ENCODE measurements around the gene XRRA1. TPM values are rescaled to one million over a fixed set of nuclear protein-coding genes. Genes with fewer than 3 reads are reported as not detected.

Gene XRRA1
- total and polyA plus RNA-seq, 2 of the 13 experiments (the other 11 are each of a cell fraction or from before 2014, with no cell fraction given), result 7.6 to 10.5 TPM

- TF ChIP-seq ZXDC (CRISPR knock-in tag; IDR thresholded peaks at IDR 0.05), result 0 out of 2 replicates have a peak, but pooled peaks have one; percentile 34
- peak; percentile 40; the same call in 1 of the 2 replicates for TF ChIP-seq ZNF431 (CRISPR knock-in tag; IDR thresholded peaks at IDR 0.05; ENCODE audit: borderline replicate concordance, low read depth)
- peak; percentile 64; the same call in 1 of the 2 replicates for TF ChIP-seq SALL1 (CRISPR knock-in tag; IDR thresholded peaks at IDR 0.05)
- TF ChIP-seq GMEB1 (CRISPR knock-in tag; IDR thresholded peaks at IDR 0.05; ENCODE audit: borderline replicate concordance), result peak; percentile 35; the same call in 1 of the 2 replicates
- 0 out of 2 replicates have a peak, but pooled peaks have one; percentile 40 for TF ChIP-seq POGZ (CRISPR knock-in tag; IDR thresholded peaks at IDR 0.05)
- TF ChIP-seq ZFY (CRISPR knock-in tag; IDR thresholded peaks at IDR 0.05), result peak; percentile 65; the same call in 1 of the 2 replicates
- TF ChIP-seq SMC3 (IDR thresholded peaks at IDR 0.05; ENCODE audit: low read length), result no peak
- TF ChIP-seq RARG (CRISPR knock-in tag; IDR thresholded peaks at IDR 0.05; ENCODE audit: low read depth), result no peak
- no peak for TF ChIP-seq USF2 (IDR thresholded peaks at IDR 0.05; ENCODE audit: low read depth, low read length)
- 0 out of 2 replicates have a peak, but pooled peaks have one; percentile 19 for TF ChIP-seq USF2 (CRISPR knock-in tag; IDR thresholded peaks at IDR 0.05; ENCODE audit: borderline replicate concordance)
- no peak for TF ChIP-seq ZNF382 (CRISPR knock-in tag; IDR thresholded peaks at IDR 0.05; ENCODE audit: borderline replicate concordance)
- TF ChIP-seq DMAP1 (CRISPR knock-in tag; IDR thresholded peaks at IDR 0.05), result peak; percentile 52; the same call in 1 of the 2 replicates
- TF ChIP-seq ZNF589 (CRISPR knock-in tag; conservative IDR thresholded peaks at IDR 0.05), result 0 out of 2 replicates have a peak, but pooled peaks have one; percentile 32
- peak; percentile 86 to 87 for TF ChIP-seq POLR2A (IDR thresholded peaks at IDR 0.05; ENCODE audit: insufficient read depth in 1 of 2, low read depth in 2 of 2, low read length in 2 of 2)
- TF ChIP-seq SP2 (CRISPR knock-in tag; IDR thresholded peaks at IDR 0.05), result peak; percentile 72
- 0 out of 2 replicates have a peak, but pooled peaks have one; percentile 42 for TF ChIP-seq MTERF4 (CRISPR knock-in tag; IDR thresholded peaks at IDR 0.05)
- peak; percentile 78 for TF ChIP-seq RBM39 (IDR thresholded peaks at IDR 0.05; ENCODE audit: low read depth, low read length, poor library complexity, severe bottlenecking)
- no peak for TF ChIP-seq GLMP (CRISPR knock-in tag; IDR thresholded peaks at IDR 0.05; ENCODE audit: borderline replicate concordance)
- TF ChIP-seq SMYD3 (CRISPR knock-in tag; IDR thresholded peaks at IDR 0.05), result 0 out of 2 replicates have a peak, but pooled peaks have one; percentile 27
These were observed 39.8 kb upstream of the XRRA1 start, which contains the start of gene NEU3 (continued) for GRCh38 chr11:74988541-74989259.
